H9 (cell line): ENCODE results near the gene RUNDC1. TPM values are rescaled to one million over a fixed set of nuclear protein-coding genes. Genes with fewer than 3 reads are reported as not detected.

ENCODE experiments used
- DNase-seq: peaks from one replicate; pipeline ENCODE4 v3.0.0-alpha.2; 2017
- H2AFZ ChIP-seq: one replicate; pipeline ENCODE4 v1.6.1; 2013; ENCODE audit warnings: mild to moderate bottlenecking, low read length, control low read depth, moderate library complexity
- H2AK5ac ChIP-seq: 2 replicates; pipeline ENCODE4 v1.6.1; 2013; ENCODE audit warnings: low read length, control low read depth, mixed read lengths; ENCODE audit not compliant: insufficient read length
- H2BK120ac ChIP-seq: one replicate; pipeline ENCODE4 v1.6.1; 2013; ENCODE audit warnings: low read depth, mild to moderate bottlenecking, low read length, control low read depth, inconsistent platforms; ENCODE audit not compliant: poor library complexity, severe bottlenecking
- H2BK12ac ChIP-seq: 2 replicates; pipeline ENCODE4 v1.6.1; 2013; ENCODE audit warnings: low read length, control low read depth, mixed read lengths, low read depth; ENCODE audit not compliant: insufficient read length
- H2BK15ac ChIP-seq: 2 replicates; pipeline ENCODE4 v1.6.1; 2013; ENCODE audit warnings: low read depth, low read length, control low read depth
- H2BK20ac ChIP-seq: one replicate; pipeline ENCODE4 v1.6.1; 2013; ENCODE audit warnings: low read depth, mild to moderate bottlenecking, low read length, control low read depth, inconsistent platforms; ENCODE audit not compliant: poor library complexity, severe bottlenecking
- H2BK5ac ChIP-seq: 2 replicates; pipeline ENCODE4 v1.6.1; 2013; ENCODE audit warnings: low read length, control low read depth, mixed read lengths; ENCODE audit not compliant: insufficient read length
- H3K14ac ChIP-seq: 2 replicates; pipeline ENCODE4 v1.6.1; 2013; ENCODE audit warnings: low read length, control low read depth; ENCODE audit not compliant: insufficient read depth
- H3K18ac ChIP-seq: 2 replicates; pipeline ENCODE4 v1.6.1; 2013; ENCODE audit warnings: low read depth, mild to moderate bottlenecking, mixed read lengths, low read length, control low read depth; ENCODE audit not compliant: insufficient read length
- H3K23ac ChIP-seq: 2 replicates; pipeline ENCODE4 v1.6.1; 2013; ENCODE audit warnings: low read length, control low read depth, mixed read lengths, low read depth; ENCODE audit not compliant: insufficient read length
- H3K23me2 ChIP-seq: 2 replicates; pipeline ENCODE4 v1.6.1; 2013; ENCODE audit warnings: low read depth, mild to moderate bottlenecking, mixed read lengths, low read length, control low read depth; ENCODE audit not compliant: insufficient read length, poor library complexity, severe bottlenecking
- H3K27ac ChIP-seq: 2 replicates; pipeline ENCODE4 v1.5.1; 2013; ENCODE audit warnings: low read length, control low read depth, mixed read lengths, low read depth; ENCODE audit not compliant: insufficient read length
- H3K27me3 ChIP-seq: 2 replicates; pipeline ENCODE4 v1.6.1; 2013; ENCODE audit warnings: low read length, control low read depth, inconsistent platforms; ENCODE audit not compliant: insufficient read depth
- H3K4ac ChIP-seq: 2 replicates; pipeline ENCODE4 v1.6.1; 2013; ENCODE audit warnings: low read depth, mild to moderate bottlenecking, control low read depth, inconsistent platforms, low read length, moderate library complexity
- H3K4me1 ChIP-seq: 2 replicates; pipeline ENCODE4 v1.6.1; 2013; ENCODE audit warnings: low read length, control low read depth, inconsistent platforms; ENCODE audit not compliant: insufficient read depth
- H3K4me2 ChIP-seq: 2 replicates; pipeline ENCODE4 v1.6.1; 2013; ENCODE audit warnings: low read length, control low read depth, mixed read lengths; ENCODE audit not compliant: insufficient read length, insufficient read depth
- H3K56ac ChIP-seq: 2 replicates; pipeline ENCODE4 v1.6.1; 2013; ENCODE audit warnings: low read depth, mild to moderate bottlenecking, mixed read lengths, low read length, control low read depth; ENCODE audit not compliant: insufficient read length
- H3K79me1 ChIP-seq: 2 replicates; pipeline ENCODE4 v1.6.1; 2013; ENCODE audit warnings: low read depth, mild to moderate bottlenecking, moderate library complexity, low read length, control low read depth, inconsistent platforms; ENCODE audit not compliant: insufficient read depth, poor library complexity, severe bottlenecking
- H3K79me2 ChIP-seq: 2 replicates; pipeline ENCODE4 v1.6.1; 2013; ENCODE audit warnings: low read length, control low read depth, inconsistent platforms; ENCODE audit not compliant: insufficient read depth
- H3K9ac ChIP-seq: 2 replicates; pipeline ENCODE4 v1.6.1; 2013; ENCODE audit warnings: low read length, control low read depth, mixed read lengths; ENCODE audit not compliant: insufficient read length; ENCODE audit errors: extremely low read depth
- H3K9me3 ChIP-seq: one replicate; pipeline ENCODE4 v1.6.1; 2013; ENCODE audit warnings: low read depth, low read length, inconsistent platforms; ENCODE audit not compliant: control insufficient read depth
- H3T11ph ChIP-seq: one replicate; pipeline ENCODE4 v1.6.1; 2013; ENCODE audit warnings: mild to moderate bottlenecking, low read length, control low read depth, inconsistent platforms
- H4K20me1 ChIP-seq: one replicate; pipeline ENCODE4 v1.6.1; 2013; ENCODE audit not compliant: control insufficient read depth, insufficient read length, insufficient read depth
- H4K5ac ChIP-seq: 2 replicates; pipeline ENCODE4 v1.6.1; 2013; ENCODE audit warnings: low read depth, mild to moderate bottlenecking, mixed read lengths, low read length, control low read depth; ENCODE audit not compliant: insufficient read length
- H4K8ac ChIP-seq: replicated peaks from 2 replicates; pipeline ENCODE4 v1.6.1; 2013; ENCODE audit warnings: low read length, control low read depth, mixed read lengths, low read depth; ENCODE audit not compliant: insufficient read length
- H4K91ac ChIP-seq: 2 replicates; pipeline ENCODE4 v1.6.1; 2013; ENCODE audit warnings: low read depth, mild to moderate bottlenecking, moderate library complexity, mixed read lengths, low read length, control low read depth; ENCODE audit not compliant: insufficient read length
- H3K27ac Mint-ChIP-seq, 3 experiments: 2 replicates in 2 of 3; 3 replicates in 1 of 3; pipeline ENCODE4 v1.8.0; 2020 to 2021; ENCODE audit warnings: mixed read lengths in 3 of 3, mild to moderate bottlenecking in 1 of 3, moderate library complexity in 1 of 3
- H3K27me3 Mint-ChIP-seq: 2 replicates; pipeline ENCODE4 v1.8.0; 2021; ENCODE audit warnings: low read depth, mild to moderate bottlenecking, moderate library complexity, mixed read lengths
- H3K36me3 Mint-ChIP-seq, 3 experiments: 2 replicates in 2 of 3; 3 replicates in 1 of 3; pipeline ENCODE4 v1.8.0; 2020 to 2021; ENCODE audit warnings: low read depth in 3 of 3, mixed read lengths in 3 of 3; ENCODE audit not compliant: insufficient read depth in 1 of 3
- H3K4me1 Mint-ChIP-seq, 2 experiments: 2 replicates each; pipeline ENCODE4 v1.8.0; 2020; ENCODE audit warnings: mixed read lengths in 2 of 2
- H3K4me3 Mint-ChIP-seq, 2 experiments: 2 replicates in 1 of 2; 3 replicates in 1 of 2; pipeline ENCODE4 v1.8.0; 2020 to 2021; ENCODE audit warnings: mild to moderate bottlenecking in 2 of 2, mixed read lengths in 2 of 2, moderate library complexity in 1 of 2
- H3K9me3 Mint-ChIP-seq, 2 experiments: 2 replicates in 1 of 2; 3 replicates in 1 of 2; pipeline ENCODE4 v1.8.0; 2020; ENCODE audit warnings: mild to moderate bottlenecking in 2 of 2, mixed read lengths in 2 of 2, moderate library complexity in 1 of 2
- WGBS: extraction: QIAGEN DNeasy Blood & Tissue Kit; methylation state at CpG from one replicate; pipeline ENCODE4 v1.1.7; 2013; ENCODE audit warnings: missing lambda C conversion rate, low lambda C conversion rate, mixed read lengths; ENCODE audit not compliant: insufficient read length; ENCODE audit errors: extremely low coverage; 5-methylcytosine and 5-hydroxymethylcytosine counted together
- total RNA-seq: library from RNA; stranded (reverse); gene quantifications from 2 replicates; pipeline ENCODE4 v1.2.1, GENCODE V29; 2021
- TF ChIP-seq, protein P1 (sequence below): fragments of 200-600 bp; sonication (generic); conservative IDR thresholded peaks from 3 replicates; pipeline ENCODE4 v1.8.0; 2021; ENCODE audit warnings: antibody characterized with exemption, mild to moderate bottlenecking

Gene RUNDC1
- total RNA-seq, 1 experiment from 2014 or later: 18.8 TPM

- H3K36me3 Mint-ChIP-seq: peaks cover 10 to 26% (median 21%) of the 10 kb centered on the region in 3 experiments; a peak in 6 of 7 replicates
- no peak overlapping the region for H3K4ac ChIP-seq
- H2AFZ ChIP-seq: no peak overlapping the region
- H3K23ac ChIP-seq: no peak overlapping the region
- WGBS: no CpG with 5 or more reads among the region's 27 CpGs
- H4K20me1 ChIP-seq: no peaks in the 10 kb centered on the region
- H4K91ac ChIP-seq: no peak overlapping the region
- H3K4me3 Mint-ChIP-seq: peak overlapping the region; percentile 75 to 98
- H3K27me3 ChIP-seq: no peaks in the 10 kb centered on the region
- TF ChIP-seq, protein P1, sequence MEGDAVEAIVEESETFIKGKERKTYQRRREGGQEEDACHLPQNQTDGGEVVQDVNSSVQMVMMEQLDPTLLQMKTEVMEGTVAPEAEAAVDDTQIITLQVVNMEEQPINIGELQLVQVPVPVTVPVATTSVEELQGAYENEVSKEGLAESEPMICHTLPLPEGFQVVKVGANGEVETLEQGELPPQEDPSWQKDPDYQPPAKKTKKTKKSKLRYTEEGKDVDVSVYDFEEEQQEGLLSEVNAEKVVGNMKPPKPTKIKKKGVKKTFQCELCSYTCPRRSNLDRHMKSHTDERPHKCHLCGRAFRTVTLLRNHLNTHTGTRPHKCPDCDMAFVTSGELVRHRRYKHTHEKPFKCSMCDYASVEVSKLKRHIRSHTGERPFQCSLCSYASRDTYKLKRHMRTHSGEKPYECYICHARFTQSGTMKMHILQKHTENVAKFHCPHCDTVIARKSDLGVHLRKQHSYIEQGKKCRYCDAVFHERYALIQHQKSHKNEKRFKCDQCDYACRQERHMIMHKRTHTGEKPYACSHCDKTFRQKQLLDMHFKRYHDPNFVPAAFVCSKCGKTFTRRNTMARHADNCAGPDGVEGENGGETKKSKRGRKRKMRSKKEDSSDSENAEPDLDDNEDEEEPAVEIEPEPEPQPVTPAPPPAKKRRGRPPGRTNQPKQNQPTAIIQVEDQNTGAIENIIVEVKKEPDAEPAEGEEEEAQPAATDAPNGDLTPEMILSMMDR: no peak
- no peaks in the 10 kb centered on the region for H3K27me3 Mint-ChIP-seq
- H3K56ac ChIP-seq: no peak overlapping the region
- no peak overlapping the region for H2BK12ac ChIP-seq
- DNase-seq: peak; percentile 86
- H3K18ac ChIP-seq: peak overlapping the region; percentile 34
- H3K14ac ChIP-seq: peak overlapping the region; percentile 82
- H3K4me1 ChIP-seq: peaks cover 11% of the 10 kb centered on the region
- no peaks in the 10 kb centered on the region for H3K79me1 ChIP-seq
- H2AK5ac ChIP-seq: no peak overlapping the region
- H2BK15ac ChIP-seq: no peak overlapping the region
- peaks cover 37 to 50% of the 10 kb centered on the region in 2 experiments for H3K4me1 Mint-ChIP-seq
- peak overlapping the region; percentile 79 for H3K4me2 ChIP-seq
- no peak overlapping the region for H2BK5ac ChIP-seq
- peak overlapping the region; percentile 54 for H3K9ac ChIP-seq
- H3K27ac Mint-ChIP-seq: peak overlapping the region in 2 of 3 experiments; percentile 55 to 70; a peak in 3 of 7 replicates
- no peak overlapping the region for H4K8ac ChIP-seq
- H2BK120ac ChIP-seq: no peak overlapping the region
- H2BK20ac ChIP-seq: no peak overlapping the region
- H3K9me3 Mint-ChIP-seq: no peaks in the 10 kb centered on the region
- no peak overlapping the region for H3K27ac ChIP-seq
- H3T11ph ChIP-seq: no peak overlapping the region
- peaks cover 16% of the 10 kb centered on the region for H3K23me2 ChIP-seq
- H3K9me3 ChIP-seq: no peaks in the 10 kb centered on the region
- no peaks in the 10 kb centered on the region; the same call in 1 of the 2 replicates for H3K79me2 ChIP-seq
- no peak overlapping the region for H4K5ac ChIP-seq
Measured at GRCh38 chr17:43025290-43025657, 44.9 kb downstream of the RUNDC1 start.
